Kidney (tissue), 14 donors: ENCODE results near the gene WDR45B. TPM values are rescaled to one million over a fixed set of nuclear protein-coding genes. Genes with fewer than 3 reads are reported as not detected.

Source experiments
- DNase-seq, 5 donors: peaks; one replicate each; pipeline ENCODE4 v3.0.0-alpha.2; 2013 to 2020
- FAIRE-seq: peaks from 2 replicates; lab custom pipeline; 2012; peaks lifted over from hg19 to GRCh38; lab: Jason Lieb, UNC
- H3K27ac ChIP-seq, 2 donors: one replicate each; pipeline ENCODE4 v1.7.0; 2013; ENCODE audit warnings: low read depth in 2 of 2, low read length in 2 of 2, inconsistent platforms in 1 of 2
- H3K27me3 ChIP-seq: one replicate; pipeline ENCODE4 v1.7.1; 2013; ENCODE audit warnings: low read length, inconsistent platforms; ENCODE audit not compliant: control insufficient read depth, insufficient read depth
- H3K36me3 ChIP-seq, 3 donors: one replicate each; pipeline versions ENCODE4 v1.7.0 to v1.7.1; 2013; ENCODE audit warnings: low read length in 3 of 3, control low read depth in 1 of 3, inconsistent platforms in 1 of 3; ENCODE audit not compliant: insufficient read depth in 3 of 3, control insufficient read depth in 2 of 3
- H3K4me1 ChIP-seq, 3 donors: one replicate each; pipeline versions ENCODE4 v1.7.0 to v1.7.1; 2013; ENCODE audit warnings: low read length in 3 of 3, inconsistent platforms in 1 of 3, low read depth in 1 of 3; ENCODE audit not compliant: control insufficient read depth in 2 of 3, insufficient read depth in 2 of 3
- H3K4me3 ChIP-seq, 3 donors: one replicate each; pipeline versions ENCODE4 v1.7.0 to v1.8.1; 2013; ENCODE audit warnings: low read length in 3 of 3, control low read depth in 1 of 3, inconsistent platforms in 1 of 3
- H3K9ac ChIP-seq, 3 donors: one replicate each; pipeline versions ENCODE4 v1.7.0 to v1.7.1; 2013; ENCODE audit warnings: low read length in 3 of 3, control low read depth in 1 of 3, inconsistent platforms in 1 of 3
- H3K9me3 ChIP-seq, 3 donors: one replicate each; pipeline versions ENCODE4 v1.7.0 to v1.7.1; 2013; ENCODE audit warnings: low read length in 3 of 3, control low read depth in 1 of 3, inconsistent platforms in 1 of 3; ENCODE audit not compliant: control insufficient read depth in 2 of 3, insufficient read depth in 1 of 3
- intact Hi-C: fragments of 100-400 bp; cut with DNase I; formaldehyde crosslinking; loops from one replicate; pipeline ENCODE4 v1.11.1; 2022
- polyA plus RNA-seq: library from polyadenylated mRNA; stranded (reverse); fragments of 350-450 nt; fragmentation: Illumina TruSeq; extraction: RNeasy Lipid Tissue Mini Kit (QIAGEN cat#74804); gene quantifications from one replicate; pipeline ENCODE4 v1.2.3, GENCODE V29; 2014; ENCODE audit warnings: low read depth, low replicate concordance; ENCODE audit not compliant: insufficient read depth
- total RNA-seq: library from RNA; stranded (reverse); fragmentation: NEBNext Ultra II Directional; extraction: Animal tissue kit (Norgen Biotek cat#: 25700); gene quantifications from one replicate; pipeline ENCODE4 v1.2.1, GENCODE V29; 2021
- TF ChIP-seq, protein P1 (sequence below): IDR thresholded peaks from 3 replicates; pipeline ENCODE4 v1.5.1; 2012; ENCODE audit warnings: mild to moderate bottlenecking, moderate library complexity, borderline replicate concordance; ENCODE audit not compliant: insufficient read depth; ENCODE audit errors: extremely low read depth
- donor health status: control.
- donor health status: control.
- donor health status: control.
- donor health status: control.
- donor health status: control.
- donor health status: DM: yes; HTN: yes; CAD: no.
- donor health status: Normal renal cell carcinoma (clear cell type).

Gene WDR45B
- total and polyA plus RNA-seq, 2 donors from 2014 or later, result 64.7 to 65.4 TPM

DNA sequence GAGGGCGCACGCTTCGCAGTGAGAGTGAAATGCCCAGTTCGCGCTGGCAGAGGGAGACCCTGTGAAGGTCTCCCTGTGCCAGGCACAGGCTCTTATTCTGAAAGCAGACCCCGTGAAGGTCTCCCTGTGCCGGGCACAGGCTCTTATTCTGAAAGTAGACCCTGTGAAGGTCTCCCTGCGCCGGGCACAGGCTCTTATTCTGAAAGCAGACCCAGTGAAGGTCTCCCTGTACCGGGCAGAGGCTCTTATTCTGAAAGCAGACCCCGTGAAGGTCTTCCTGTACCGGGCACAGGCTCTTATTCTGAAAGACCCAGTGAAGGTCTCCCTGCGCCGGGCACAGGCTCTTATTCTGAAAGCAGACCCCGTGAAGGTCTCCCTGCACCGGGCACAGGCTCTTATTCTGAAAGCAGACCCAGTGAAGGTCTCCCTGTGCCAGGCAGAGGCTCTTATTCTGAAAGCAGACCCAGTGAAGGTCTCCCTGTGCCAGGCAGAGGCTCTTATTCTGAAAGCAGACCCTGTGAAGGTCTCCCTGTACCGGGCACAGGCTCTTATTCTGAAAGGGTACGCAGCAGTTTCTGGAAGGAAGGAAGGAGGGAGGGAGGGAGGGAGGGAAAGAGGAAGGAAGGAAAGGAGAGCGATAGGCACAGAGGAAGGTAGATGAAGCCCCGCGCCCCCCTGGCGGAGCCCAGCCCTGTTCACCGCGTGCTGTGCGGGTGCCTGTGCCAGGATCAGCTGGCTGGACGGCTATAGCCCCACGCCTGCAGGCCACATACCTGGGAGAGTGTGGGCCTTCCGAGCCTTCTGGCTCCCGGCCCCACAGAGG, 55.3 kb downstream of the WDR45B start:
- H3K9me3 ChIP-seq, result no peaks in the 10 kb centered on the region
- peak overlapping the region; percentile 93 to 95 for H3K27ac ChIP-seq
- intact Hi-C loops, result no loop called here
- H3K27me3 ChIP-seq, result no peaks in the 10 kb centered on the region
- H3K36me3 ChIP-seq, result peaks cover 4 to 6% (median 4%) of the 10 kb centered on the region in 3 donors
- H3K4me1 ChIP-seq, result peaks cover 0 to 13% (median 12%) of the 10 kb centered on the region in 3 donors
- H3K9ac ChIP-seq, result peak overlapping the region; percentile 0 to 91 (median 87)
- DNase-seq, result peak; percentile 83 to 93 (median 85)
- H3K4me3 ChIP-seq, result peak overlapping the region; percentile 48 to 78 (median 78)
- TF ChIP-seq, protein P1, sequence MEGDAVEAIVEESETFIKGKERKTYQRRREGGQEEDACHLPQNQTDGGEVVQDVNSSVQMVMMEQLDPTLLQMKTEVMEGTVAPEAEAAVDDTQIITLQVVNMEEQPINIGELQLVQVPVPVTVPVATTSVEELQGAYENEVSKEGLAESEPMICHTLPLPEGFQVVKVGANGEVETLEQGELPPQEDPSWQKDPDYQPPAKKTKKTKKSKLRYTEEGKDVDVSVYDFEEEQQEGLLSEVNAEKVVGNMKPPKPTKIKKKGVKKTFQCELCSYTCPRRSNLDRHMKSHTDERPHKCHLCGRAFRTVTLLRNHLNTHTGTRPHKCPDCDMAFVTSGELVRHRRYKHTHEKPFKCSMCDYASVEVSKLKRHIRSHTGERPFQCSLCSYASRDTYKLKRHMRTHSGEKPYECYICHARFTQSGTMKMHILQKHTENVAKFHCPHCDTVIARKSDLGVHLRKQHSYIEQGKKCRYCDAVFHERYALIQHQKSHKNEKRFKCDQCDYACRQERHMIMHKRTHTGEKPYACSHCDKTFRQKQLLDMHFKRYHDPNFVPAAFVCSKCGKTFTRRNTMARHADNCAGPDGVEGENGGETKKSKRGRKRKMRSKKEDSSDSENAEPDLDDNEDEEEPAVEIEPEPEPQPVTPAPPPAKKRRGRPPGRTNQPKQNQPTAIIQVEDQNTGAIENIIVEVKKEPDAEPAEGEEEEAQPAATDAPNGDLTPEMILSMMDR, result no peak
- no peak for FAIRE-seq

DNA sequence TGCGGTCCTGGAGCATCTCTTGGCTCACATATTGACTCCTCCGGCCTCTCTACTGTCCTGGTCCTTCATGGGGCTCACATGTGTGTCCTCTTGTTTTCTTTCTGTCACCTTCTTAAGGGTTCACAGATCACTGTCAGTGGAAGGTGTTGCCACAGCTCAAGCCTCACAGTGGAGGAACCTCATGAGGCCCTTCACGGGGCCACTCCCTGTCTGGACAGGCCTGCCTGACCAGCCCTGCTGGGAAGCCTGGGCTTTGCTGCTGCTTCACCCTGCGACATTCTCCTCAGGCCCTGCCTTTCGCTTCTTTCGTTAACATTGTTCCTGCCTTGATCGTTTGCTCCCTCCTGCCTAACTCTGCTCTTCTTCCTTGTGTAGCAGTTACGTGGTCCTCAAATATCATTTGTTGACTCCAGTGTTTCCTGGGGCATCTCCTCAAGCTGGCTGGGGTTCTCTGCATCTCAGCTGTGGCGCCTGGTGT, 55.9 kb downstream of the WDR45B start:
- no peak for FAIRE-seq
- H3K36me3 ChIP-seq, result peaks cover 4 to 9% (median 6%) of the 10 kb centered on the region in 3 donors
- H3K27ac ChIP-seq, result peak overlapping the region; percentile 60 to 93
- peak in 1 of 5 donors; percentile 72 for DNase-seq
- H3K9me3 ChIP-seq, result no peaks in the 10 kb centered on the region
- H3K9ac ChIP-seq, result no peak overlapping the region
- TF ChIP-seq, protein P1, result no peak
- intact Hi-C loops, result no loop called here
- H3K4me1 ChIP-seq, result peaks cover 0 to 13% (median 12%) of the 10 kb centered on the region in 3 donors
- H3K27me3 ChIP-seq, result no peaks in the 10 kb centered on the region
- H3K4me3 ChIP-seq, result no peak overlapping the region

DNA sequence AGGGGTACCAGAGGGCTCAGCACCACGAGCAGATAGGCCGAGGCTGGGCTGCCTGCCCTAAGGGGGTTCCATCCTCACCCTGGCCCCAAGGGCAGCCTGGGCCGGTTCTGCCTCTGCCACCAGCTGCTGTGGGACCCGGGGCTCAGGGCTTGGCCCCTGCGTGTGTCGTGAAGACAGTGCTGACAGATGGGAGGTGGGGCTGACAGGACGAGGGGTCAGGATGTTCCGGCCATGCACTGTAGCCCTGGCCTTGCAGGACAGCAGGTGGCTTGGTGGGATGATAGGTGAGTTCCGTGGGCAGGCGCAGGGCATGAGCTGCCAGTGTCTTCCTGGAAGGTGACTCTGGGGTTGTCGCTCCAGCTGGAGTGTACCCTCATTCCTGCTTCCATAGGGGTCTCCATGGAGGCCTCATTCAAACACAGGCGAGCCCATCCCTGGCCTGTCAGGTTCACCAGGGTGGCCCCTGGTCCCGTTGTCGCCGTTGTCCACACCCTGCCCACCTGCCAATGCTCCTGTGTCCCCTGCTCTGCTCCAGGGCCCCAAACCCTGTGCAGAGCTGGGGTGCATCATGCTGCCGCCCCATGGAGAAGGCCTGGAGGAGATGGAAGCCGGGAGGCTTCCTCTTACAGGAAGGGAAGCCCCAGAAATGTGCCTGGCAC, 57.2 kb downstream of the WDR45B start:
- Histone ChIP-seq H3K36me3 (peaks cover 2 to 15% (median 6%) of the 10 kb centered on the region in 3 donors), H3K4me3 (no peak overlapping the region), H3K27ac (no peak overlapping the region), H3K9ac (no peak overlapping the region), H3K4me1 (peaks cover 0 to 13% (median 12%) of the 10 kb centered on the region in 3 donors), H3K9me3 (no peaks in the 10 kb centered on the region), H3K27me3 (no peaks in the 10 kb centered on the region)
- peak in 1 of 5 donors; percentile 73 for DNase-seq
- FAIRE-seq, result no peak
- TF ChIP-seq, protein P1, result no peak
- intact Hi-C loops, result no loop called here
